Naive B cell (primary cell): Measurements from ENCODE around the gene RNF208. TPM values are rescaled to one million over a fixed set of nuclear protein-coding genes. Genes with fewer than 3 reads are reported as not detected.

Experiments
- ATAC-seq, 2 donors: fragments of 150-1000 bp; cut with Tn5 transposase; 2 replicates each; pipeline ENCODE4 v1.10.0; 2021; ENCODE audit warnings: low read depth in 2 of 2, mild to moderate bottlenecking in 2 of 2, moderate library complexity in 2 of 2
- DNase-seq: peaks from one replicate; pipeline ENCODE4 v3.0.0; 2022
- H3K27ac Mint-ChIP-seq, 6 donors: one replicate each; pipeline ENCODE4 v1.8.0; 2020 to 2022; ENCODE audit warnings: mild to moderate bottlenecking in 6 of 6, mixed read lengths in 6 of 6, moderate library complexity in 5 of 6, inconsistent platforms in 2 of 6
- H3K27me3 Mint-ChIP-seq, 3 donors: one replicate each; pipeline ENCODE4 v1.8.0; 2021 to 2022; ENCODE audit warnings: mixed read lengths in 3 of 3, mild to moderate bottlenecking in 1 of 3
- H3K36me3 Mint-ChIP-seq, 2 donors: one replicate each; pipeline ENCODE4 v1.8.0; 2020 to 2022; ENCODE audit warnings: mixed read lengths in 2 of 2, inconsistent platforms in 1 of 2, mild to moderate bottlenecking in 1 of 2
- H3K4me1 Mint-ChIP-seq, 3 donors: one replicate each; pipeline ENCODE4 v1.8.0; 2020 to 2022; ENCODE audit warnings: mixed read lengths in 3 of 3, inconsistent platforms in 1 of 3, mild to moderate bottlenecking in 1 of 3, moderate library complexity in 1 of 3
- H3K4me3 Mint-ChIP-seq, 8 donors: one replicate each; pipeline ENCODE4 v1.8.0; 2020 to 2022; ENCODE audit warnings: mild to moderate bottlenecking in 8 of 8, mixed read lengths in 8 of 8, moderate library complexity in 8 of 8, inconsistent platforms in 2 of 8
- H3K9me3 Mint-ChIP-seq, 7 donors: one replicate each; pipeline ENCODE4 v1.8.0; 2020 to 2022; ENCODE audit warnings: mixed read lengths in 7 of 7, mild to moderate bottlenecking in 5 of 7, inconsistent platforms in 2 of 7, moderate library complexity in 1 of 7
- polyA plus RNA-seq, 6 donors: library from polyadenylated mRNA; unstranded; fragments of 300-500 nt; fragmentation: Illumina TruSeq; gene quantifications; one replicate each; pipeline ENCODE4 v1.2.3, GENCODE V29; 2021; ENCODE audit warnings: low read depth in 6 of 6

Gene RNF208
- polyA plus RNA-seq, 6 donors from 2014 or later, result 0.30 TPM; not detected in 5

- ATAC-seq (no peak), DNase-seq (no peak)
- no peak overlapping the region for H3K27ac Mint-ChIP-seq
- peaks cover 0 to 12% (median 3%) of the 10 kb centered on the region in 3 donors for H3K4me1 Mint-ChIP-seq
- no peaks in the 10 kb centered on the region for H3K9me3 Mint-ChIP-seq
- H3K4me3 Mint-ChIP-seq, result no peak overlapping the region
- H3K36me3 Mint-ChIP-seq, result peaks cover 0 to 9% of the 10 kb centered on the region in 2 donors
- H3K27me3 Mint-ChIP-seq, result no peaks in the 10 kb centered on the region
These were observed 43.0 kb downstream of the RNF208 start for GRCh38 chr9:137178939-137179630.

- peaks cover 0 to 2% of the 10 kb centered on the region in 2 donors for H3K36me3 Mint-ChIP-seq
- peak overlapping the region in 1 of 6 donors; percentile 63 for H3K27ac Mint-ChIP-seq
These were observed 43.7 kb downstream of the RNF208 start for GRCh38 chr9:137178201-137178938.

GRCh38 chr9:137176302-137177182 is 45.5 kb downstream of the RNF208 start:
- Mint-ChIP-seq H3K27ac (peak overlapping the region in 3 of 6 donors; percentile 19 to 76 (median 23)), H3K36me3 (no peaks in the 10 kb centered on the region), H3K27me3 (peaks cover 0 to 2% (median 0%) of the 10 kb centered on the region in 3 donors), H3K9me3 (no peaks in the 10 kb centered on the region), H3K4me3 (peak overlapping the region in 1 of 8 donors; percentile 21), H3K4me1 (peaks cover 0 to 10% (median 4%) of the 10 kb centered on the region in 3 donors)
- ATAC-seq (peak; percentile 62 to 66), DNase-seq (no peak)

More at GRCh38 chr9:137178201-137178938, 43.7 kb downstream of the RNF208 start:
- Mint-ChIP-seq H3K27me3 (no peaks in the 10 kb centered on the region), H3K9me3 (no peaks in the 10 kb centered on the region), H3K4me1 (peaks cover 0 to 10% (median under 1%) of the 10 kb centered on the region in 3 donors), H3K4me3 (no peak overlapping the region)
- ATAC-seq, result no peak
- no peak for DNase-seq

GRCh38 chr9:137175345-137175961 is 46.6 kb downstream of the RNF208 start:
- no peaks in the 10 kb centered on the region for H3K36me3 Mint-ChIP-seq
- ATAC-seq (peak; percentile 19 to 34), DNase-seq (no peak)
- H3K4me1 Mint-ChIP-seq, result peaks cover 0 to 10% (median 6%) of the 10 kb centered on the region in 3 donors
- H3K4me3 Mint-ChIP-seq, result peak overlapping the region in 1 of 8 donors; percentile 68
- no peaks in the 10 kb centered on the region for H3K9me3 Mint-ChIP-seq
- H3K27me3 Mint-ChIP-seq, result peaks cover 0 to 13% (median 2%) of the 10 kb centered on the region in 3 donors
- peak overlapping the region in 2 of 6 donors; percentile 23 to 63 for H3K27ac Mint-ChIP-seq

GRCh38 chr9:137174722-137175293 is 47.2 kb downstream of the RNF208 start:
- Mint-ChIP-seq H3K4me1 (peaks cover 0 to 12% (median 10%) of the 10 kb centered on the region in 3 donors), H3K27me3 (peaks cover 0 to 19% (median 8%) of the 10 kb centered on the region in 3 donors), H3K4me3 (peak overlapping the region in 1 of 8 donors; percentile 68), H3K36me3 (no peaks in the 10 kb centered on the region), H3K9me3 (no peaks in the 10 kb centered on the region), H3K27ac (peak overlapping the region in 1 of 6 donors; percentile 63)
- no peak for DNase-seq
- no peak for ATAC-seq

GRCh38 chr9:137173796-137174664 is 48.0 kb downstream of the RNF208 start:
- H3K36me3 Mint-ChIP-seq, result no peaks in the 10 kb centered on the region
- peak overlapping the region in 1 of 6 donors; percentile 52 for H3K27ac Mint-ChIP-seq
- ATAC-seq, result no peak
- peak overlapping the region in 1 of 8 donors; percentile 35 for H3K4me3 Mint-ChIP-seq
- DNase-seq, result no peak
- H3K4me1 Mint-ChIP-seq, result peaks cover 0 to 12% (median 7%) of the 10 kb centered on the region in 3 donors
- no peaks in the 10 kb centered on the region for H3K9me3 Mint-ChIP-seq
- peaks cover 0 to 21% (median 10%) of the 10 kb centered on the region in 3 donors for H3K27me3 Mint-ChIP-seq

GRCh38 chr9:137172901-137173795 is 48.9 kb downstream of the RNF208 start:
- Mint-ChIP-seq H3K27me3 (peaks cover 0 to 26% (median 16%) of the 10 kb centered on the region in 3 donors), H3K9me3 (no peaks in the 10 kb centered on the region), H3K27ac (peak overlapping the region in 1 of 6 donors; percentile 37), H3K36me3 (no peaks in the 10 kb centered on the region), H3K4me3 (no peak overlapping the region), H3K4me1 (peaks cover 2 to 18% (median 14%) of the 10 kb centered on the region in 3 donors)
- ATAC-seq, result no peak
- DNase-seq, result no peak

GRCh38 chr9:137171149-137171900 is 50.7 kb downstream of the RNF208 start:
- peaks cover 6 to 18% (median 10%) of the 10 kb centered on the region in 3 donors for H3K4me1 Mint-ChIP-seq
- H3K27ac Mint-ChIP-seq, result no peak overlapping the region
- ATAC-seq, result no peak
- H3K4me3 Mint-ChIP-seq, result no peak overlapping the region
- peaks cover 0 to 33% (median 22%) of the 10 kb centered on the region in 3 donors for H3K27me3 Mint-ChIP-seq
- H3K9me3 Mint-ChIP-seq, result peaks cover 0 to 1% (median 0%) of the 10 kb centered on the region in 7 donors
- H3K36me3 Mint-ChIP-seq, result no peaks in the 10 kb centered on the region
- DNase-seq, result no peak

GRCh38 chr9:137170486-137171148 is 51.4 kb downstream of the RNF208 start:
- H3K27me3 Mint-ChIP-seq, result peaks cover 0 to 40% (median 29%) of the 10 kb centered on the region in 3 donors
- peak overlapping the region in 3 of 8 donors; percentile 16 to 53 (median 49) for H3K4me3 Mint-ChIP-seq

More at GRCh38 chr9:137170486-137171148, 51.4 kb downstream of the RNF208 start:
- no peak overlapping the region for H3K27ac Mint-ChIP-seq
- ATAC-seq (no peak), DNase-seq (no peak)
- no peaks in the 10 kb centered on the region for H3K36me3 Mint-ChIP-seq
- peaks cover 6 to 18% (median 7%) of the 10 kb centered on the region in 3 donors for H3K4me1 Mint-ChIP-seq
- peaks cover 0 to 1% (median 0%) of the 10 kb centered on the region in 7 donors for H3K9me3 Mint-ChIP-seq
